HG03025 (cell line): ENCODE measurements around the gene DNAAF9.

ENCODE experiments used
- ATAC-seq: cut with Tn5 transposase; IDR thresholded peaks from one replicate; pipeline ENCODE4 v1.9.1; 2021; ENCODE audit warnings: mild to moderate bottlenecking, moderate library complexity; ENCODE audit not compliant: unreplicated experiment, low FRiP score

DNAAF9 gene

GRCh38 chr20:3412600-3413392 lies 5.3 kb upstream of the DNAAF9 start:
- ATAC-seq: no peak

GRCh38 chr20:3410464-3410863 lies 3.0 kb upstream of the DNAAF9 start:
- no peak for ATAC-seq

GRCh38 chr20:3409417-3409816 lies 1.9 kb upstream of the DNAAF9 start:
- ATAC-seq: no peak

- peak; percentile 46 for ATAC-seq
These were observed 535 bp upstream of the DNAAF9 start for GRCh38 chr20:3407771-3408637.

GRCh38 chr20:3406481-3407039 lies 909 bp downstream of the DNAAF9 start:
- ATAC-seq: no peak

- ATAC-seq: no peak
These were observed 1.6 kb downstream of the DNAAF9 start for GRCh38 chr20:3405696-3406358.

- ATAC-seq: no peak
These were observed 2.3 kb downstream of the DNAAF9 start for GRCh38 chr20:3405139-3405538.

- no peak for ATAC-seq
These were observed 3.1 kb downstream of the DNAAF9 start for GRCh38 chr20:3404402-3404801.

- ATAC-seq: no peak
These were observed 3.7 kb downstream of the DNAAF9 start for GRCh38 chr20:3403741-3404140.

GRCh38 chr20:3402453-3402852 lies 5.0 kb downstream of the DNAAF9 start:
- ATAC-seq: no peak

- no peak for ATAC-seq
These were observed 7.0 kb downstream of the DNAAF9 start for GRCh38 chr20:3400260-3401155.

GRCh38 chr20:3398681-3399252 lies 8.7 kb downstream of the DNAAF9 start:
- no peak for ATAC-seq

- ATAC-seq: no peak
These were observed 11.0 kb downstream of the DNAAF9 start for GRCh38 chr20:3396492-3396891.

GRCh38 chr20:3392756-3393155 lies 14.7 kb downstream of the DNAAF9 start:
- no peak for ATAC-seq

GRCh38 chr20:3390759-3391425 lies 16.6 kb downstream of the DNAAF9 start:
- ATAC-seq: no peak

- ATAC-seq: no peak
These were observed 23.5 kb downstream of the DNAAF9 start for GRCh38 chr20:3383878-3384495.

GRCh38 chr20:3382836-3383235 lies 24.6 kb downstream of the DNAAF9 start:
- ATAC-seq: no peak

- ATAC-seq: no peak
These were observed 27.0 kb downstream of the DNAAF9 start for GRCh38 chr20:3380228-3381070.
